Measurements from ENCODE around the gene DNAH10. TPM values are rescaled to one million over a fixed set of nuclear protein-coding genes. Genes with fewer than 3 reads are reported as not detected.

DNAH10 gene
- total RNA-seq, 1 donor from 2014 or later, result 0.31 TPM

DNA sequence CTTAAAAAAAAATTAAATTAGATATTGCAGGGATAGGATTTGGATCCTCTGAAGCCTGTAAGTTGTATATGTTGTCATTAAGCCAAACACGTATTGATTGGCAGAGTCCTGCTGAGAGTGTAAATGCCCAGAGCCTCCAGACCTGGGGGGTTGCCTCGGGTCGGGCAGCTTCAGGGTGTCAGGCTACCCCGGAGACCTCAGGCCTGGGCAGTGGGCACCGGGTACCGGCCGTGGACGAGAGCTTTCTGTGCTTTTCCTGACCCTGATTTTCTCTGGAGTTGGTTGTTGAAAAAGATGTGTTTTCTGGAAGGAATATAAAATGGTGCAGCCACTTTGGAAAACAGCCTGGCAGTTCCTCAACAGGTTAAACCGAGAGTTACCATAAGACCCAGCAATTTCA, 96.1 kb downstream of the DNAH10 start:
- intact Hi-C loops (cut with micrococcal nuclease), result no loop called here
- Mint-ChIP-seq H3K36me3 (ENCODE audit: low read depth) (no peaks in the 10 kb centered on the region), H3K4me1 (ENCODE audit: low read depth) (no peaks in the 10 kb centered on the region), H3K27me3 (ENCODE audit: insufficient read depth) (peaks cover 8% of the 10 kb centered on the region), H3K4me3 (no peak overlapping the region), H3K27ac (no peak overlapping the region), H3K9me3 (no peaks in the 10 kb centered on the region)
- no peak for DNase-seq (ENCODE audit: low spot score)

DNA sequence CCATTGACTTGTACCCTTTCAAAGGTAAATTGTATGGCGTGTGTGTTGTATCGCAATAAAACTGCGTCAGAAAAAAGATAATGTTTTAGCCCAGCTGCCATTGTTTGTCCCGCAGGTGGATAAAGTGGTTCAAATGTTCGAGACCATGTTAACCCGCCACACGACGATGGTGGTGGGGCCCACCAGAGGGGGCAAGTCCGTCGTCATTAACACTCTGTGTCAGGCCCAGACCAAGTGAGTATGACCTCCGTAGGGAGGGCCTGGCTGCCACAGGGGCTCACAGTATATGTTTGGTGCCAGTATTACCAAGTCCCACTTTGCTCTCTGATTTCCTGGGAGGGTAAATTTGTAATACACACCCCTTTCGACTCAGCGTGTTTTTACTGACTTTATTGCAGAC, 96.9 kb downstream of the DNAH10 start:
- intact Hi-C loops (cut with micrococcal nuclease), result no loop called here
- Mint-ChIP-seq H3K4me3 (no peak overlapping the region), H3K27ac (no peak overlapping the region), H3K4me1 (ENCODE audit: low read depth) (no peaks in the 10 kb centered on the region), H3K27me3 (ENCODE audit: insufficient read depth) (peaks cover 8% of the 10 kb centered on the region), H3K36me3 (ENCODE audit: low read depth) (no peaks in the 10 kb centered on the region), H3K9me3 (no peaks in the 10 kb centered on the region)
- no peak for DNase-seq (ENCODE audit: low spot score)

DNA sequence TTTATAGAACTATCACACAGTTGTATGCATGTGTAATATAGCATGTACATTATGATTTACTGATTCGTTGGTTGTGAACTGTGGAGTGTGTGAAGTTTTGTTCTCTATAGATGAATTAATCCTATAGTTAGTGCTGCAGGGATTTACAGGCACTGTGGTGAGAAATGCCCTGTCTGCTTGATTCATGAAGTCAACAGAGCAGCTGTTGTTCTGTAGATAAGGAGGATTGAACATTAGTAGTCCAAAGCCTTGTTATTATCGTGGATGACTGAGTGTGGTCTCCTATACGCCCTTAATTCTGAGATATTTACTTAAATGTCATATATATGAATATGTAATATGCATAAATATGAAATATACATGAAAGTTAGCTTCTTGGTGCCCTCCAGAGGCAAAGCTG, 98.3 kb downstream of the DNAH10 start:
- H3K27me3 Mint-ChIP-seq (ENCODE audit: insufficient read depth), result peaks cover 8% of the 10 kb centered on the region
- no peaks in the 10 kb centered on the region for H3K4me1 Mint-ChIP-seq (ENCODE audit: low read depth)

DNA sequence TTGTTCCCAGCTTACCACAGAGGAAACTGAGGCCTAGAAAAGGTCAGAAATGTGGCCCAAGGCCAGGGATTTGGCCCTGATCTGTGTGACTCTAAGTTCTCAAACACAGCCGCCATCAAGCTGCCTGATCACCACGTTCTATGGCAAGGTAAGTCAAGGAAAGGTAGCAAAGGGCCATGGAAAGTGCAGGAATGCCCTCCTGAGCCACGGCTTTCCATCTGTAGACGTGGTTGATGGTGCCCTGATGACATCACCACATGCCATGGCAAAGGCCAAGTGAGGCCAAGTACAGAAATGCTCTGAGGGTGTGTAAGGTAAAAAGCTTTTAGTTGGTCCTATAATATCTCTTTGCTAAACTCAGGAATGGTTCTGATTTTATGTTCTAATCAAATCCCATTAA, 99.3 kb downstream of the DNAH10 start:
- H3K27me3 Mint-ChIP-seq (ENCODE audit: insufficient read depth), result peaks cover 8% of the 10 kb centered on the region
- H3K4me3 Mint-ChIP-seq, result no peak overlapping the region

More for the DNA sequence above, 98.3 kb downstream of the DNAH10 start:
- H3K27ac Mint-ChIP-seq, result no peak overlapping the region
- intact Hi-C loops (cut with micrococcal nuclease), result no loop called here
- H3K9me3 Mint-ChIP-seq, result no peaks in the 10 kb centered on the region
- H3K4me3 Mint-ChIP-seq, result no peak overlapping the region
- DNase-seq (ENCODE audit: low spot score), result no peak
- no peaks in the 10 kb centered on the region for H3K36me3 Mint-ChIP-seq (ENCODE audit: low read depth)

DNA sequence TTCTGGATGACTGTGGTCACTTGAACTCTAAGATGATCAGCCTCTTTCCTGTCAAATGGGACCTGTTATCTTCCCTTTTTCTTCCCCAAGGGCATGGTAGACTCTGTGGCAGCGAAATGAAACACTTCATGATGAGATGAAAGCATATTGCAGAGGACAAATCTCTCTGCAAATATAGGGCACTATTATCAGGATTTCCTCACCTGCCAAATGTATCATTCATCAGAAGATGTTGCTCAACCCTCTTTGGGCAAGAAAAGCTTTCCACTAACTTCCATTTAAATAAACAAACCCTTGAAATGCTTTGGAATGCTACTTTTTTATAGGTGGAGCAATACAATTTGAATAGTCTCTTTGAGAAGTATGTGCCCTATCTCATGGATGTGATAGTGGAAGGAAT, 105.0 kb downstream of the DNAH10 start:
- DNase-seq (ENCODE audit: low spot score), result no peak
- H3K36me3 Mint-ChIP-seq (ENCODE audit: low read depth), result no peaks in the 10 kb centered on the region
- peaks cover 10% of the 10 kb centered on the region for H3K27me3 Mint-ChIP-seq (ENCODE audit: insufficient read depth)
- no peaks in the 10 kb centered on the region for H3K4me1 Mint-ChIP-seq (ENCODE audit: low read depth)
- intact Hi-C loops (cut with micrococcal nuclease), result no loop called here
- H3K27ac Mint-ChIP-seq, result no peak overlapping the region
- no peaks in the 10 kb centered on the region for H3K9me3 Mint-ChIP-seq
- no peak overlapping the region for H3K4me3 Mint-ChIP-seq

More for the DNA sequence above, 99.3 kb downstream of the DNAH10 start:
- Mint-ChIP-seq H3K36me3 (ENCODE audit: low read depth) (no peaks in the 10 kb centered on the region), H3K27ac (no peak overlapping the region), H3K4me1 (ENCODE audit: low read depth) (no peaks in the 10 kb centered on the region), H3K9me3 (no peaks in the 10 kb centered on the region)
- intact Hi-C loops (cut with micrococcal nuclease), result no loop called here
- DNase-seq (ENCODE audit: low spot score), result no peak

DNA sequence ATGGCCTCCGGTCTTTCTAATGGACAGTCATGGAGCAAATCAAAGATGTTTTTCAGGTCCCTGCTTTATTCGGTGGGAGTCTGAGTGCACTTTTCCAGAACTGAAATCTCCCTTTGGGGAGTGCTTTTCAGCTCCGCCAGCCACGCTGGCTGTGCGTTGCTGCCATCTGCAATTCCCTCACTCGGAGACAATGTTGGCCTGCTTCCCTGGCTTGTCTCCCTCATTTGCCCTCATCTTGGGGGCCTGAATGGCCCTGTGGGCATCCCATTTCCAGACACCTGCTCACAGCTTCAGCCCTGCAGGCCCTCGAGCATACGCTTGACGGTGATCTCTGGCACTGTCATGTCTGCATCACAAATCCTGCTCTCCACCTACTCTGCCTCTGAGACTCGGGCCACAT, 106.7 kb downstream of the DNAH10 start:
- H3K27ac Mint-ChIP-seq, result no peak overlapping the region
- intact Hi-C loops (cut with micrococcal nuclease), result no loop called here
- H3K27me3 Mint-ChIP-seq (ENCODE audit: insufficient read depth), result peaks cover 12% of the 10 kb centered on the region
- no peaks in the 10 kb centered on the region for H3K9me3 Mint-ChIP-seq
- no peak for DNase-seq (ENCODE audit: low spot score)
- H3K4me3 Mint-ChIP-seq, result no peak overlapping the region
- no peaks in the 10 kb centered on the region for H3K36me3 Mint-ChIP-seq (ENCODE audit: low read depth)
- H3K4me1 Mint-ChIP-seq (ENCODE audit: low read depth), result no peaks in the 10 kb centered on the region

DNA sequence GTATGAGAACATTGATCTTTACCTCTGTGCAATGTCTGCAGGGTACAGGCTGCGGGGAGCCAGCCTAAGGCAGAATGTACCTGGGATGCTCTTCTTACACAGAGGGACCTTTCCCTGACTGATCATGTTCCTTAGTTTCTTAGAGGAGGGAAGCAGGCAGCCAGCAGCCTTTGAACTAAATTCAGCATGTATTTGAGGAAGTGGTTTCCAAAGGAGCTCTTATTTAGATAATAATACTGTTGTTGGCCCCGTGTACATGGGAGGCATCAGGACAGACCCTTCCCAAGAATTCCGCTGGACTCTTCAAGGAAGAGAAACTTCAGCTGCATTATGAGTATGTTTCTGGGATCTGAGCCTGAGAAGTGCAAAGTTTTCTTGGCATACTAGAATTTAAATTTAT, 111.7 kb downstream of the DNAH10 start:
- no peaks in the 10 kb centered on the region for H3K4me1 Mint-ChIP-seq (ENCODE audit: low read depth)
- intact Hi-C loops (cut with micrococcal nuclease), result no loop called here
- H3K9me3 Mint-ChIP-seq, result no peaks in the 10 kb centered on the region

DNA sequence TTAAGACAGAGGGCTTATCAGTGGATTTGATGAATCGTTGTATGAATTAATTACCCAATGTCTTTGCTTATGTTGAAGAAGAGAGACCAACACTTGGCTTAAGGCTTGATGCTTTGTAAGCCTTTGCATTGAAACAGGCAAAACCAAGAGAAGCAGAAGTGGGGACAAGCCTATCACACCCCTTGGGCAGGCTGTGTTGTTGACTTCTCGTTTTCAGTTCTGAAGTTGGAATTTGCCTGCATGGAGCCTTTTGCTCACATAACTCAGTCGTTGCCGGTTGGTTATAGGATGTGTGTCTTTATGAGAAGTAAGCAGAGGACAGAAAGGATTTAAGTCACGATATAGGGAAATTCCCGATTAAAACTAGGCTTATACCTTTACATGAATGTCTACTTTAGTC, 115.9 kb downstream of the DNAH10 start:
- H3K4me3 Mint-ChIP-seq, result no peak overlapping the region
- no peaks in the 10 kb centered on the region for H3K9me3 Mint-ChIP-seq
- DNase-seq (ENCODE audit: low spot score), result no peak
- H3K36me3 Mint-ChIP-seq (ENCODE audit: low read depth), result no peaks in the 10 kb centered on the region
- no peak overlapping the region for H3K27ac Mint-ChIP-seq
- intact Hi-C loops (cut with micrococcal nuclease), result no loop called here
- H3K27me3 Mint-ChIP-seq (ENCODE audit: insufficient read depth), result peaks cover 4% of the 10 kb centered on the region
- no peaks in the 10 kb centered on the region for H3K4me1 Mint-ChIP-seq (ENCODE audit: low read depth)

More for the DNA sequence above, 111.7 kb downstream of the DNAH10 start:
- Mint-ChIP-seq H3K4me3 (no peak overlapping the region), H3K27me3 (ENCODE audit: insufficient read depth) (peaks cover 6% of the 10 kb centered on the region), H3K36me3 (ENCODE audit: low read depth) (no peaks in the 10 kb centered on the region), H3K27ac (no peak overlapping the region)
- no peak for DNase-seq (ENCODE audit: low spot score)

DNA sequence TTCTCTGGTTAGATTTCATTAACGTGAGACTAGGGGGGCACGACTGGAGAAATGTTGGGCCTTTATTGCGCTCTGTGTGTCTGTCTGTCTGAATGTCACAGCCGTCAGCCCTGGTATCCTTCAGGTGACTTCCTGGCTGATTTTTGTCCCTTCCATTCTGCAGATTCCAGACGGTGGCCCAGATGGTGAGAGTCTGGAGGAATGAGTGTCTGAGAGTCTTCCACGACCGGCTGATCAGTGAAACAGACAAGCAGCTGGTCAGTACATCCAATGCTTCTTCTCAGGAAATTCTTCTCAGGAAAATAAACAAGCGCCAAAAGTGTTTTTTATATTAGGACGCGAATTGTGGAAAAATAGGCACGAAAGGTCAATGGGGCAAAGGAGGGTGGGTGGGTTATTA, 117.0 kb downstream of the DNAH10 start:
- H3K36me3 Mint-ChIP-seq (ENCODE audit: low read depth), result no peaks in the 10 kb centered on the region
- no peak for DNase-seq (ENCODE audit: low spot score)
- no peaks in the 10 kb centered on the region for H3K9me3 Mint-ChIP-seq
- no peak overlapping the region for H3K4me3 Mint-ChIP-seq
- intact Hi-C loops (cut with micrococcal nuclease), result no loop called here
- peaks cover 3% of the 10 kb centered on the region for H3K27me3 Mint-ChIP-seq (ENCODE audit: insufficient read depth)
- no peaks in the 10 kb centered on the region for H3K4me1 Mint-ChIP-seq (ENCODE audit: low read depth)
- no peak overlapping the region for H3K27ac Mint-ChIP-seq

DNA sequence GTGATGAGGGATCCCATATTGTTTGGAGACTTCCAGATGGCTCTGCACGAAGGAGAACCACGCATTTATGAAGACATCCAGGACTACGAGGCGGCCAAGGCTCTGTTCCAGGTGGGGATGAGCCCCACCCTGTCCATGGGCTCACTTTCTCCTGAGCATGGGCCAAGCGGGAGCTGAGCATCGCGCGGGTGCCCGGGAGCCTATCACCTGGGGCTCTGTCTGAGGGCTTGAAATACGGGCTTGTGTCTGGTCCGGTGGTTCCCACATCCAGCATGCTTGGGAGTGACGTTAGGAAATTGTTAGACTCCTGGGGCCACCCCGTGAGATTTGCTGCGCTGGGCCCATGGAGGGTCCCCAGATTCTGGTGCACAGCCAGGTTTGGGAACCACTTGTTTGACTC, 117.6 kb downstream of the DNAH10 start:
- Mint-ChIP-seq H3K4me1 (ENCODE audit: low read depth) (no peaks in the 10 kb centered on the region), H3K27ac (no peak overlapping the region)

DNA sequence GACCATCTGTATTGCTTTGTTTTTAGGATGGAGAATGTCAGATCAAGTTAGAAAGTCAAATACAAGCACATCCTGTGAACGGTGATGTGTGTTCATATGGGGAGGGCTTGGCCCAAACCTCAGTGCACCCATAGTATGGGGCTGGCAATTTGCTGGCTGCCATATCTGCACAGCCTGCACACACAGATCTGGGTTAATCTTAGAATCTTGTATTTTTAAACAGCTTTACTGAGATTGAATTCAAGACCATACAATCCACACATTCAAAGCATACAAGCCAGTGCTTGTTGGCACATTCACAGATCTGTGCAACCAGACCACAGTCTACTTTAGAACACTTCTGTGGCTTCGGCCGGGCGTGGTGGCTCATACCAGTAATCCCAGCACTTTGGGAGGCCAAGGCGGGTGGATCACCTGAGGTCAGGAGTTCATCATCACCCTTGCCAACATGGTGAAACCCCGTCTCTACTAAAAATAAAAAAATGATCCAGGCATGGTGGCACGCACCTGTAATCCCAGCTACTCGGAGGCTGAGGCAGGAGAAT, 120.1 kb downstream of the DNAH10 start:
- H3K27ac Mint-ChIP-seq, result no peak overlapping the region
- no peaks in the 10 kb centered on the region for H3K4me1 Mint-ChIP-seq (ENCODE audit: low read depth)
- H3K36me3 Mint-ChIP-seq (ENCODE audit: low read depth), result no peaks in the 10 kb centered on the region
- H3K9me3 Mint-ChIP-seq, result no peaks in the 10 kb centered on the region
- H3K4me3 Mint-ChIP-seq, result no peak overlapping the region
- no peak for DNase-seq (ENCODE audit: low spot score)
- H3K27me3 Mint-ChIP-seq (ENCODE audit: insufficient read depth), result peaks cover 7% of the 10 kb centered on the region
- intact Hi-C loops (cut with micrococcal nuclease), result no loop called here

More for the DNA sequence above, 117.6 kb downstream of the DNAH10 start:
- no peak for DNase-seq (ENCODE audit: low spot score)
- Mint-ChIP-seq H3K36me3 (ENCODE audit: low read depth) (no peaks in the 10 kb centered on the region), H3K9me3 (no peaks in the 10 kb centered on the region), H3K4me3 (no peak overlapping the region), H3K27me3 (ENCODE audit: insufficient read depth) (peaks cover 3% of the 10 kb centered on the region)
- intact Hi-C loops (cut with micrococcal nuclease), result no loop called here

DNA sequence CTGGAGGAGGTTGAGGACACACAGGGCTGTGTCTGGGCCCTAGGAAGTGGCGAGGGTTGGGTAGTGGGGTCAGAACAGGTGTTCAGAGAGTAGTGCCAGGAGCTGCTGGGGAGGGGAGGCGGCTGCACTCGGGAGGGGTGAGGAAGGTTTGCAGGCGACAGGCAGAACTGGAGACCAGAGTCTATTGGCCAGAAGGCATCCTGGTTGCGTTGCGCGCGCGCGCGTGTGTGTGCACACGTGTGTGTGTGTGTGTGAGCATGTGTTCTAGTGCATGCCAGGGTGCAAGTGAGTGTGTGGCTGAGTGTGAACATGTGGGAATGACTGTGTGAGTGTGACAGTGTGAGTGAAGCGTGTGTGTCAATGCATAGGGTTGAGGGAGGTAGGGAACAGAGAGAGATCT, 124.2 kb downstream of the DNAH10 start:
- DNase-seq (ENCODE audit: low spot score), result no peak
- intact Hi-C loops (cut with micrococcal nuclease), result no loop called here
- H3K9me3 Mint-ChIP-seq, result no peaks in the 10 kb centered on the region

DNA sequence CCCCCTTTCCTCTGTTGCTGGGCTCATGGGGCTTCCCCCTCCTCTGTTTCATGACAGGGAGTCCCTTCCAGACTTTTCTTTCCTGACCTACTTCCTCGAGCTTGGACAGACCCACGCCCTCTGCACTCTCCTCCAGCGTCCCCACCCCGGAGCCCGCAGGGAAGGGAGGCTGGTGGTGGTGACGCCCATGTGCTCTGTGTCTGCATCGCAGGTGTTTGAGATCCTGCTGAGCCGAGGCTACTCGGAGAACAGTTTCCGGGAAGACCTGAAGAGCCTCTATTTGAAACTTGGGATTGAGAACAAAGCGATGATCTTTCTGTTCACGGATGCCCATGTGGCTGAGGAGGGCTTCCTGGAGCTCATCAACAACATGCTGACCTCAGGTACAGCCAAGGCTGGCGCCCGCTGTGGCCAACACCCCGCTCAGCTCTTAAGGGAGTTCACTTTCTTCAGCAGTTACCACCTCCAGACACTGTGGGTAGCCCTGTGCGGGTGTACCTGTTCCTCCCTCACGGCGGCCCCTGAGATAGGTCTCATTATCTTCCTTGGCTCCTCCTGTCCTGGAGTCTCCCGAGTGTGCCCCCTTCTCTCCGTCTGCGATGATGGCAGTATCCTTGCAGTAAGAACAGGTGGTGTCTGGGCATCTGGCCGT, 125.0 kb downstream of the DNAH10 start:
- intact Hi-C loops (cut with micrococcal nuclease), result no loop called here
- no peak overlapping the region for H3K4me3 Mint-ChIP-seq
- H3K9me3 Mint-ChIP-seq, result no peaks in the 10 kb centered on the region
- H3K36me3 Mint-ChIP-seq (ENCODE audit: low read depth), result no peaks in the 10 kb centered on the region
- H3K27ac Mint-ChIP-seq, result no peak overlapping the region
- peaks cover 17% of the 10 kb centered on the region for H3K27me3 Mint-ChIP-seq (ENCODE audit: insufficient read depth)
- no peaks in the 10 kb centered on the region for H3K4me1 Mint-ChIP-seq (ENCODE audit: low read depth)
- no peak for DNase-seq (ENCODE audit: low spot score)

More for the DNA sequence above, 124.2 kb downstream of the DNAH10 start:
- Mint-ChIP-seq H3K4me3 (no peak overlapping the region), H3K36me3 (ENCODE audit: low read depth) (no peaks in the 10 kb centered on the region), H3K27ac (no peak overlapping the region), H3K27me3 (ENCODE audit: insufficient read depth) (peaks cover 17% of the 10 kb centered on the region), H3K4me1 (ENCODE audit: low read depth) (no peaks in the 10 kb centered on the region)

DNA sequence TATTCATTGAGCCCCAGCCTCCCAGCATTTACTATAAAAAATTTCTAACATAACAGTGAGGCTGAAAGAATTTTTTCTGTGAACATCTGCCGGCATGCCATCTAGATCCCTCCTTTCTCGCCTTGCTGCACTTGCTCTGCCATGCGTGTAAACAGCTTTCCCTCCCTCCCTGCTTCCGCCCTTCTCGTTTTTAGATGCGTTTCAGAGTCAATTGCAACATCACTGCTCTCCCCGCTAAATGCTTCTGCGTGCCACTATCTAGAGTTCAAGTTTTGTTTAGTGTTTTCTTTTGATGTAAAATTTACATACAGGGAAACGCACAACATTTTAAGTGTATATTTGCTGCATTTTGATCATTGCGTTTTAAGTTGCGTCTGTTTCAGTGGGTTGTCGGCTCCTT, 126.9 kb downstream of the DNAH10 start:
- Mint-ChIP-seq H3K27me3 (ENCODE audit: insufficient read depth) (peaks cover 15% of the 10 kb centered on the region), H3K9me3 (no peaks in the 10 kb centered on the region), H3K4me1 (ENCODE audit: low read depth) (no peaks in the 10 kb centered on the region), H3K4me3 (no peak overlapping the region), H3K27ac (no peak overlapping the region), H3K36me3 (ENCODE audit: low read depth) (no peaks in the 10 kb centered on the region)
- intact Hi-C loops (cut with micrococcal nuclease), result no loop called here
- DNase-seq (ENCODE audit: low spot score), result no peak

Data from activated T-helper 1 cell treated with anti-CD3 and anti-CD28 coated beads, Interleukin-12 subunit alpha, Interleukin-12 subunit beta, Interleukin-2, Interleukin-4 antibody, amounts not matched to agents 30 ng/mL and 10 ng/mL and 1 ng/mL, durations not matched to agents 14 hours and 24 hours and 36 hours (primary cell).